GM04503 (cell line): Measurements from ENCODE around the gene CPT1C.

Experiments
- DNase-seq: peaks from one replicate; pipeline ENCODE4 v3.0.0-alpha.2; 2012; ENCODE audit warnings: low read depth

The CPT1C gene

DNA sequence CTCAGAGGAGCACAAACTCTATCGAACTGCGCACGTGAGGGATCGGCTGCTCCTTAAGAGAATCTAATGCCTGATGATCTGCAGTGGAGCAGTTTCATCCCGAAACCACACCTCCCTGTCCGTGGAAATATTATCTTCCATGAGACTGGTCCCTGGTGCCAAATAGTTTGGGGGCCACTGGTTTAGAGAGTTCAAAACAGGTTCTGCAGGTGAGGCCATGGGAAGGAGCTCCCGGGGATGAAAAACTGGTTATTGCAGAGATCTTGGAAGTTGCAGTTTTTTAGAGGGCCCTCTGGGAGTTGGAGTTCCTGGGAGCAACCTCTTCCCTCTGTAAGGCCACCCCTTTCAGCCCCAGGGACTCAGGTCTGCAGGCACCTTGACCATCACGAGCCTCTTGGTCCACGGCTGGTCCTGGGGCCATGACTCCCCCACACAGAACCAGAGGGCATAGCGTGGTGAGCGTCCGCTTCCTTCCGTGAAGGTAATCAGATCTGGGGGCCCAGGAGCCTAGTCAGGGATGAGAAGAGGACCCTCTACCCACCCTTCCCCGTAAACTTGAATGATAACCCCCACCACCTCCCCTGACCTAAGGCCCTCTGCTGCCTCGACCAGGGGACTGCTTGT lies 30.5 kb upstream of the CPT1C start:
- DNase-seq = no peak

DNA sequence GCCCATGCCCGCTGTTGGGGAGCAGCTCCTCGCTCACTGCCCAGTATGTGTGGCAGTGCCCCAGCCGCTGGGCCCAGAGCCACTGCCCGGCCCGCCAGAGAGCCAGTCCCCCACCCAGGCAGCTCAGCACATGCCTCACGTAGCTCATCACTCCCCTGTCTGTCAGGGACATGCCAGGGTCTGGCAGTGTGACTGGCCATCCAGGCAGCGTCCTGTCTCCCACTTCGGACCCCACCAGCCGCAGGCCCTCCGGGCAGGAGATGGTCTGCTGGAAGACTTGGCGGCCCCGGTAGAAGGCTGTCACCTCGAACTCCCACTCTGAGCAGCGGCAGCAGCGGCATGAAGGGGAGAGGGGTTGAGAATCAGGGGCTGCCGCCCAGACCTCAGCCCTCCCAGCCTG lies 28.9 kb upstream of the CPT1C start:
- DNase-seq = no peak

DNA sequence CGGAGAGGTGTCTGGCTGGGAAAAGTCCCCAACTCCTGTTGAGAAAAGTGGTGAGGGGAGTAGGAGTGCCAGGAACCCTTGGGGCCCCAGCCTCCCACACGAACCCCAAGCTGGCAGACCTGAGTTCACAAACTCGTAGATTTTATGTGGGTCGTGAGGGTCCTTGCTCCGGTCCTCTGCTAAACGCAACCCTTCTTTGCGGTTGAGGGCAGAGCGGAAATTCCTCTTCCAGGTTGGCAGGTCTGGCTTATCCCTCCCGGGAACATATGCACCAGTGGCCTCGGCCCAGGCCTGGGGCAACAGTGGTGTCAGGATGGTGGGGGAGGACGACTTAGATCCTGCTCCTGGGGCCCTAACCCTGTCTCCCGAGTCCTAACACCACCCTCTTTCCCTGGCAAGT lies 27.7 kb upstream of the CPT1C start:
- no peak for DNase-seq

DNA sequence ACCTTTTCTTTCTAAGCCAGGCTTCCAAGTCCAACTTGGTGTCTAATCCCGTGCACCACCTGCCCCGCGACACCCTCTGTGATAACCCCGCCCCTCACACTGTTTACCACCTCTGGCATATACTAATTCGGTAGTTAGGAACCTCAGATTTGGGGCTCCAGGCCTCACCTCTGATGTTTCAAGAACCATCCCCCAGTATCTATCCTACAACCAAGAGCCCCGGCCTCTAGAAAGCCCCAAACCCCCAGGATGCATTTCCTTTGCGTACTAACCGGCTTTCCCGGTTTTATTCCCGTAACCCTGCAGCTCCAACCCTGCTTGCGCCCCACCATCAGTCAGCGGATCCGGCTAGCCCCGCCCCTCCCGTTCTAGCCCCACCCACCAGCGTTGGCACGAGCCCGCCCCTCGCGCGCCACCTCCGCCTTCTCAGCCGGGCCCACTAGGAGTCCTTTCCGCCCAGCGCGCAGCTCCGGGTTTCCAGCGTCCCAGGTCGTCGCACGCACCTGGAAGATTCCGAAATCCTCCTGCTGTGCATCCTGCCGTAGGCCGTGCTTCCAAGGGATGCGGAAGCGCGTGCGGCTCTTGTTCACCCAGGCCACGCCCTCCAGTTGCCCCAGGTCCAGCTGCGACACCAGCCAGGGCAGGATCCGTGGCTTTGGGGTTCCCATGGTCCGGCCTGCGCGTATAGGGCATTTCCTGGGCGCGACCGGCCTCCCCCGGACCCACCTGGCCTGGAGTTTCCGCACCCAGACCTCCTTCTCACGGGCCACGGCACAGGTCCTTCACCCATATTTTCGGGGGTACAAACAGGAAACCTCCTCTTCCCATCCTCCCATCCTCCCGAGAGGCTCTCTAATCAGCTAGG lies 26.5 kb upstream of the CPT1C start:
- DNase-seq = no peak

DNA sequence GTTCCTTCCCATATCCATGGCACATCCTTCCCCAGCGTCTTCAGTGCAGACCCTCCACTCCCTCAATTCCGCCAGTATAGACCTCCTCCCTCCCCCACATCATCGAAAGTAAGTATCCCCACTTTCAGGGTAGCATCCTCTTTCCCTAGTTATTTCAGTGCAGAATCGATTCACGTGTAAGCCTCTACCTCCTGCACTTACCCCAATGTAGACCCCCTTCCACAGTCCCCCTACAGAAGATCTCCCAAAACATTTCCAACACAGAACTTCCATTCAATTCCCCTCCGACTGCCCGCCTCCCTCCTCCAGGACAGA lies 25.9 kb upstream of the CPT1C start:
- no peak for DNase-seq

- peak; percentile 76 for DNase-seq
Observed at GRCh38 chr19:49665351-49666119, 25.4 kb upstream of the CPT1C start, which contains the start of the genes BCL2L12 and IRF3. TSS of gene BCL2L12 (plus strand) at chr19:49665933. CDS start at chr19:49666693, 760 bp downstream. TSS of gene IRF3 (minus strand) at chr19:49665857. CDS start at chr19:49664838, 1,019 bp downstream.

DNA sequence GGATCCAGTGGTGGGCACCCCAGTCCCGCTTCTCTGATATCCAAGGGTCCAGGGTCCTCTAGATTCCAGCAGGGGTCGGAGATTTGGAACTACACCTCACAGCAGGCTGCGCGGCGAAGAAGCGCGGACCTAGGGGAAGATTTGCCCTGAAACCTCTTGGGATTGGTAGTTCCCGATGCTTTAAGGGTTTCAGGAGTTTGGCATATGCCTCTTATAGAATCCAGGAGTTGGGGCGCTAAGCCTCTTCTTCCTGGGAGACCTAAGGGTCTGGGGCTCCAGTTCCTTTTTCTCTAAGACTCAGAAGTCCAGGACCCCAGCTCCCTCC lies 24.8 kb upstream of the CPT1C start:
- DNase-seq = no peak

- no peak for DNase-seq
Observed at GRCh38 chr19:49667473-49667872, 23.4 kb upstream of the CPT1C start.

DNA sequence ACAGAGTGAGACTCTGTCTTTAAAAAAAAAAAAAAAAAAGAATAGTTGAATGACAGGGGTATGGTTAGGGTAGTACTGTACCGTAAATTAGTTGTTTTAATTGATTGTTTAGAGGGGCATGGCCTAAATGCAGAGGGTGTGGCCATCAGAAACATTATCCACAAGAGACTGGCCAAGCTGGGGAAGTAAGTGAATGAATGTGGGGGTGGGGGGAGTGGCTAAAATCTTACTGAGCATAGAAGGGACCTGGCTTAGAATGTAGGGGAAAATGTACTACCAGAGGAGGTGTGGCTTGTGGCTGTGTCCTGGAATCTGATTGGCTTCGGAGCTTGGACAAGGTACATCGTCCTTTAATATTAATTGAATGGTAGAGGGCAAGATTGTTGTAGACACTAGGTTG lies 21.4 kb upstream of the CPT1C start:
- no peak for DNase-seq

GRCh38 chr19:49672131-49672919 lies 18.6 kb upstream of the CPT1C start:
- DNase-seq = no peak

- DNase-seq = no peak
Observed at GRCh38 chr19:49676136-49676783, 14.7 kb upstream of the CPT1C start.

DNA sequence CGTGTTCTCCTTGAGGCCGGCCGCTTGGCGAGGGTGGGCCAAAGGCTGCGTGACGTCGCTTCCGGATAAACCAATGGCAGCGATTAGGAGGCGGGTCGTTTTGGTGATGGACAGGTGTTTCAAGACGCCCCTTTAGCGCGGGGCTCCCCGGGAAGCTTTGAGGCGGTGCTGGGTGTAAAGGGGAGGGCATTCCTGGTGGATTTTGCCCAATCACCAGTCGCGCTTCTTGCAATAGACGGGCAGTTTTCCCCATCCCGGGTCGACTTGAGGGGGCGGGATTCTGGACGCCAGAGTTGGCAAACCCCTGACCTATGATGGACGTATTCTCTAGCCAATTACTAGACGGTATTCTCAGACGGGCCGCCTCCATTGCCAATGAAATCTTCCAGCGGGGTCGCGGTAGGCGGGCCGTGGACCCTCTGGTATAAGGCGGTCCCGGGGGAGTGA lies 14.1 kb upstream of the CPT1C start:
- peak; percentile 99 for DNase-seq

DNA sequence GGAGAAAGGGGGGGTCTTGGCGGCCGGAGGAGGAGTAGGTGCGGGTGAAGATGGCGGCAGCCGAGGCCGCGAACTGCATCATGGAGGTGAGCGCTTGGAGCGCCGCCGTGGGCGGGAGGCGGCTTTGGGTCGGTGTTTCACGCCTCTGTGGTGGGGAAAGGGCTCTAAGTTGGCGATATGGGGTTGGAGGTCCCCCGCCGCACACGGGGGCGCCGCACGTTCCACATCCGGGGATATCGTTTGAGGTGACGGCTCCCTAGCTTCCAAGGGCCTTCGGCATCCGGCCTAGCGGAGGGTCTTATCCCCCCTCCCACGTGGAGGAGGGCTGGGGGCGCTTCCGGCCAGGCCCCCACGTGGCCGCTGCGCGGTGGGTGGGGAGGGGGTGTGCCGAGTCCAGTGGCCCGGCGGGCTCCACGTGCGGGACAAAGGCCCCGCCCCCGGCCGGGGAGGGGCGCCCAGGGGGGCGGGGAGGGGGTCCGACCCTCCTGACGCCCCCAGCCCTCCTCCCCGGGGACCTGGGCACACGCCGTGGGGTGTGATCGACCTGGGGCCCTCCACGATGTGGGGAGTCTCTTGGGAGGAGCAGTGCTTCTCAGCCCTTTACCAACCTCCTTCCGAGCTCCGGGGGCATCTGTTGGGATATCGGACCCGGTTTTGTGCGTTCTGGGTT lies 13.6 kb upstream of the CPT1C start, which contains the start of gene PRMT1:
Gene PRMT1, plus strand, starts transcription at position 41 of the 670 bp plus-strand sequence. Its CDS starts 10 bp downstream, at position 51.
- DNase-seq = no peak

DNA sequence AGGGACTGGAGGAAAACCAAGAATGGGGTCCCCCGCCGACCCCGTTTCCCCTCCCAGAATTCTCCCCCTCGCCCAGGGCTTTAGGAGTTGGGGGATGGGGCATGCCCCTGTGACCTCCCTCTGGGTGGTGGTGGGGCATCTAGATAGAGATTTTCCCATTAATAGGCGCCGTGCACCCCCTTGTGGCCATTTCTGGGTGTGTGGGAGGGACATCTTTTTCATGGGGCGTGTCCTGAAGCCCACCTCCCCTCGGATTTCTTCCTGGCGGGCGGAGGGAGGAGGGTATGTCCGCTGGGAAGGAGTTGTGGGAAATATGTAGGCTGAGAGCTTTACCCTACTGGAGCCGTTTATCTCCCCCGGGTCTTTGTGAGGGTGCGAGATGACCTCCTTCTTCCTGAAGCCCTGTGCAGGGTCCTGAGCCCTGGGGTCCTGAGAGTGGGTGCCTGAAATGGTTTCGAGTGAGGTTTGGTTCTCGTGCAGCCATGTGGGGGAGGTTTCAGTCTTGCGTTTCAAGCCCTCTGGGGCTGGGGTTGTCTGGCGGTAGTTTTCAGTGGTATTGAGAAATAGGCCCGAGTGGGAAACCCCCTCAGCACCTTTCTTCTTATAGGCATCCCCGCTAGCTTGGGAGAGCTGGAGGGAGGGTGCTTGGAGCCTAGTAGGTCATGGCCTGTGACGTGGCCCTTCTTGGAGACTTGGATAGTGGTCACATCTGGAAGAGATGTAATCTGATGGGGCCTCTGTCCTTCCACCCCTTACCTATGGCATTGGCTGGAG lies 12.8 kb upstream of the CPT1C start:
- no peak for DNase-seq

GRCh38 chr19:49678985-49679770 lies 11.7 kb upstream of the CPT1C start:
- DNase-seq = no peak

DNA sequence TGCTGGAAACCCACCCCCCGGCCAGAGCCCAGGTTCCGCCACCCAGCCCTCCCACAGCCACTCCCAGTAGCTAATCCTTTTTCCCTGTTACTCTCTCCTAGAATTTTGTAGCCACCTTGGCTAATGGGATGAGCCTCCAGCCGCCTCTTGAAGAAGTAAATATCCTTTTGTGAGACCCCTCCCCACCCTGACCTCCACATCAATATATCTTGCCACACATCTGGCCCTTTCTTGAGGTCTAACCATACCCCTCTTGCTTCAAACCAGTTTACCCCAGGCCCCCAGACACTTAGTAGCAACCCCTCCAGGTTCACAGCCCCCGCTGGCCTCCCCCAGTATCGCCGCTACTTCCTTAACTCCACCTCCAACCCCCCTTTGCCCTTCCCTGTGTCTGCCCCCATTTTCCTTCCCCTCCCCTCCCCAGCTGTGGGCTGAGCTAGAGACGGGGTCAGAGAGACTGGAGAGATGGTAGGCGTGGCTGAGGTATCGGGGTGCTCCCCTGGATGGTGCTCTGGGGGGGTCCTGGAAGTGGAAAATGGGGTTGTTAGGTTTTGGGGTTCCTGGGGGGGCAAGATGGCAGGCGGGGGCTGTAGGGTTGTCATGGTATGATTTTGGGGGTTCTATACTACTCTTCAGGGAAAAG lies 11.0 kb upstream of the CPT1C start:
- DNase-seq = no peak

DNA sequence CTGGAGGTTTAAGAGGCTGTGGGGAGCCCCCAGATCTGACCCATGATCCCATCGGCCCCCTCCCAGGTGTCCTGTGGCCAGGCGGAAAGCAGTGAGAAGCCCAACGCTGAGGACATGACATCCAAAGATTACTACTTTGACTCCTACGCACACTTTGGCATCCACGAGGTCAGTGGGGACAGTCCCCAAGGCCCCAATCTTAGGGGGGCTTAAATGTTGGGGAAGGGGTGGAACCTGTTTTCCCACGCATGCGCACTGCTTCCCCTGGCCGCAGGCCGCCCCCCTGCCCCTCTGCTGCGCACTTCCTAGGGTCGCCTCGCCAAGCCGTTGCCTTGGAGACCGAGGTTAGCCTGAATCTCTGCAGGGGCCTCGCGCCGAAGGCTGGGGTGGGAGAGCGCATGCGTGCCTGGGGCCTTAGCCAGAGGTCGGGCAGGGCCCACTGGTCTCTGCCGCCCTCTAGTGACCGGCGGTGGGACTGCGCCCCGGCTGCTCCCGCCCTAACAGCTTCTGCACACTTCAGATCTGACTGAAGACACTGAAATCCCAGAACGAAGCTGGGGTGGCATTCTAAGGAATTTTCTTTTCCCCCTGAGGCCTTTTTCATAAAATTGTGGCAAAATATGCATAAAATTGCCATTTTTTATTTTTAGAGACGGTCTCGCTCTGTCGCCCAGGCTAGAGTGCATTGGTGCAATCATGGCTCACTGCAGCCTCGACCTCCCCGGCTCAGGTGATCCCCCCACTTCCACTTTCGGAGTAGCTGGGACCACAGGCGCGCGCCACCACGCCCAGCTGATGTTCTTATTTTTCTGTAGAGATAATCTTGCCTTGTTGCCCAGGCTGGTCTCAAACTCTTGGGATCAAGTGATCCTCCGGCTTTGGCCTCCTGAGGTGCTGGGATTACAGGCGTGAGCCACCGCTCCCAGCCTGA lies 10.2 kb upstream of the CPT1C start:
- no peak for DNase-seq

DNA sequence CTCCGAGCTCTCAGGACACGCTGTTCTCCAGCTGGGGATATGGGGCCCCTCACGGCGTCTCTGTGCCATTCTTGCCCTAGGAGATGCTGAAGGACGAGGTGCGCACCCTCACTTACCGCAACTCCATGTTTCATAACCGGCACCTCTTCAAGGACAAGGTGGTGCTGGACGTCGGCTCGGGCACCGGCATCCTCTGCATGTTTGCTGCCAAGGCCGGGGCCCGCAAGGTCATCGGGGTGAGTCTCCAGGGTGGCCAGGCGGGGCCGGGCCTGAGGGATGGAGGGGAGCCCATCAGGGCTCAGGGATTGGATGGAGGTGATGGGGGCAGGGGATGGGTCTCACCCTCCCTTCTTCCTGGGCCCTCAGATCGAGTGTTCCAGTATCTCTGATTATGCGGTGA lies 9.1 kb upstream of the CPT1C start:
- no peak for DNase-seq
